ENCODE results near the gene SCUBE1.

- TF ChIP-seq CTCF (conservative IDR thresholded peaks at IDR 0.05; ENCODE audit: low read length) (no peak), EZH2phosphoT487 (IDR thresholded peaks at IDR 0.05; ENCODE audit: borderline replicate concordance, low read depth, low read length) (no peak)
Measured at GRCh38 chr22:43331698-43332097, 11.5 kb downstream of the SCUBE1 start.
